ENCODE results near the gene ZBTB24. TPM values are rescaled to one million over a fixed set of nuclear protein-coding genes. Genes with fewer than 3 reads are reported as not detected.
"Not testable (repeated sequence)": the region's sequence is repeated elsewhere in the genome, so short reads cannot be mapped to it uniquely, and the experiment has no call there.

Gene ZBTB24
- 5.8 TPM for polyA plus RNA-seq (2013, experiment 1 of 2; ENCODE audit: insufficient read length)
- polyA plus RNA-seq (2013, experiment 2 of 2; ENCODE audit: insufficient read length): 6.3 TPM

GRCh38 chr6:109482905-109483734 is at the start of gene ZBTB24:
Gene ZBTB24, minus strand, starts transcription at chr6:109483219. Its CDS starts 1,193 bp downstream, at chr6:109482026.
- peak; percentile 93 for DNase-seq

DNA sequence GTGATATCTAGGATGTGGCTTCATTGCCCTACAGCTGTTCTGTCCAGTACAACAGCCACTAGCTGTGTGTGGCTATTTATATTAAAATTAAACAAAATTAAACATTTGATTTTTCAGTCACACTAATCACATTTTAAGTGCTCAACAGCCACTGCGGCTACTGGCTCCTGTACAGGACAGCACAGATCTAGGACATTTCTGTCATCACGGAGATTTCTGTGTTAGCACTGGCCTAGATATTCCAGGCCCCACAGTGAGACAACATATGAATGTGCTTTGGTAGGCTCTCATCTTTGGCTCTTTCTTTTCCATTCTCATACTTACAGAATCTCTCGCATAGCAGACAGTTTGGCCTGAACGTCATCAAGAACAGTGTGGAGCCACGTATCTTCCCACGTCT is 48.4 kb upstream of the ZBTB24 start:
- no peak for DNase-seq

DNA sequence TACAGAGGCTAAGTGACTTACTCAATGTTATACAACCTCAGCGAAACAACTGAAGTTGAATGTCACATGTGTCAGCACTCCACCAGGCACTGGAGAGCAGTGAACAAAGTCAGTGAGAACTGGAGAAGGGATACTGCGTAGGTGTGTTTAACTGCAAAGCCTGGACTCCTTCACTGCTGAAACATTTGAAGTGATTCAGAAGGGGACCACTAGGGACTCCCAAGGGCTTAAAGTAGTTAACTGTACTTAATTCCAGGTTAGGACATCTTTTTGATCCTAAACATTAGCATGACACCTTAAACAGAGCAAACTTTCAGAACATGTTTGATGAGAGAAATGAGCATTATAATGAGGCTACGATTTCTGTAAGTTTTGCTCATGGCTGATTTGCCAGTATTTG is 45.0 kb upstream of the ZBTB24 start:
- DNase-seq: no peak

- DNase-seq: peak; percentile 70
These were observed 44.0 kb upstream of the ZBTB24 start for GRCh38 chr6:109526905-109527628.

GRCh38 chr6:109524129-109524528 is 41.1 kb upstream of the ZBTB24 start:
- DNase-seq: no peak

- peak; percentile 59 for DNase-seq
These were observed 40.5 kb upstream of the ZBTB24 start for GRCh38 chr6:109523478-109523877.

GRCh38 chr6:109521080-109521479 is 38.1 kb upstream of the ZBTB24 start:
- no peak for DNase-seq

DNA sequence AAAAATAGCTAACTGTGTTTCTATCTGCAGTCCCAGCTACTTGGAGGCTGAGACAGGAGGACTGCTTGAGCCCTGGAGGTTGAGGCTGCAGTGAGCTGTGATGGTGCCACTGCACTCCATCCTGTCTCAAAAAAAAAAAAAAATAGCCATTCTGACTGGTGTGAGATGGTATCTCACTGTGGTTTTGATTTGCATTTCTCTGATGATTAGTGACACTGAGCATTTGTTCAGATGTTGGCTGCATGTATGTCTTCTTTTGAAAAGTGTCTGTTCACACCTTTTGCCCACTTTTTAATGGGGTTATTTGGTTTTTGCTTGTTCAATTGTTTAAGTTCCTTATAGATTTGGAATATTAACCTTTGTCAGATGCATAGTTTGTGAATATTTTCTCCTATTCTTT is 36.6 kb upstream of the ZBTB24 start:
- DNase-seq: not testable (repeated sequence)

- no peak for DNase-seq
These were observed 33.9 kb upstream of the ZBTB24 start for GRCh38 chr6:109516929-109517328.

GRCh38 chr6:109515781-109516409 is 32.9 kb upstream of the ZBTB24 start:
- DNase-seq: no peak

- DNase-seq: no peak
These were observed 31.9 kb upstream of the ZBTB24 start for GRCh38 chr6:109514946-109515345.

DNA sequence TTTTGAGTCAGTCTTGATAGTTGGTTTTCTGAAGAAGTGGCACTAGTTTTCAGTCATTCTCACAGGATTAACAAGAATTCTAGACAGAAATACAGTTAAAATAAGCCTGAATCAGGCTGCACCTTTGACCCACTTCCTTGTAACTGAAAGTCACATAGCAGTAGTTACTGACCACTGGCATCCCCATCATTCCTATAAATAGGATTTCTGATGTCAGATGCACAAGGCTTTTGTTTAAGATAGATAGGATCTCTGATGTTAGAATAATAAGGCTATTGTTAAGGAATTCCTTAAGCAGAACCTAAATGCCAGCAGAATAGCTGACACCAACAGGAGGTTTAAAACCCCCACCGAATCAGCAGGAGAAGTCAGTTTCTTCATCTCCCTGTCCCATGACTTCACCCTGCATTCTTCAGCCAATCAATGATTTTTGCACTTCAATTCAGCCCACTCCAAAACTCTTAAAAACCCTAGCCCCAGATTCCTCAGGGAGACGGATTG is 30.6 kb upstream of the ZBTB24 start:
- peak; percentile 50 for DNase-seq

DNA sequence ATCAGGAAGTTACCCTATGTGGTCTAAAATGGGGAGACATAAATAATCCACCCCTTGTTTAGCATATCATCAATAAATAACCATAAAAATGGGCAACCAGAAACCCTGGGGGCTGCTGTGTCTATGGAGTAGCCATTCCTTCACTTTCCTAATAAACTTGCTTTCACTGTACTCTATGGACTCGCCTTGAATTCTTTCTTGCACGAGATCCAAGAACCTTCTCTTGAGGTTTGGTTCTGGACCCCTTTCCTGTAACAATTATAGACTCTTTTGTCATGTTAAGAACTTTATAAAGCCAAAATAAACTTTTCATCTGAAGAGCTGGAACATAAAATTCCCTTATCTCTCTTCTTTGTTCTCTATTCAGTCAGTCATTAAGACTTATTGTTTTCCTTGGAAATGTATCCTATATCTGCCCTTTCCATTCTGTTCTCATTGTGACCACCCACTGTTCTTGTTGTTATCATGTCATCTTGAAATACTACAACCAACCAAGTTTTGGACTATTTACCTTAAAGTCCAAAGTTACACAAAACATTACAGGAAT is 29.3 kb upstream of the ZBTB24 start:
- no peak for DNase-seq

GRCh38 chr6:109511832-109512231 is 28.8 kb upstream of the ZBTB24 start:
- DNase-seq: no peak

- no peak for DNase-seq
These were observed 27.3 kb upstream of the ZBTB24 start for GRCh38 chr6:109510358-109510757.

- no peak for DNase-seq
These were observed 25.3 kb upstream of the ZBTB24 start for GRCh38 chr6:109508166-109508860.

- DNase-seq: no peak
These were observed 24.6 kb upstream of the ZBTB24 start for GRCh38 chr6:109507490-109508072.

DNA sequence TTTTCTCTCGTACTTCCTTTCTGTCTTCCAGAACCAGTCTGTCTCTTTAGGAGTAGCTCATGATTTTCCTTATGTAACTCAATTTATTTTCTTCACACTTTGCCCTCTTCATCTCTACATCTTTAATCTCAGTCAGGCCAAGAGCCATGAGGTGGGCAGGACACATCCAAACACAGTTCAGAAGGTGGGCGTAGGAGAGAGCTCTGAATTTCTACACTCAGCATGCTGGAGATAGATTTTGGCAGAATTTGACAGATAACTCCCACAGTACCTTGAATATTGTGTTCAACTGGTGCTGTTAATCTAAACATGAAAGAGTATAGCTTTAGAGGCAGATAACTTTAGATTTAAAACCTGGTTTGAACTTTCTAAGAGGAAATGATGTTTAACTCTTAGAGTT is 23.8 kb upstream of the ZBTB24 start:
- no peak for DNase-seq

- DNase-seq: no peak
These were observed 23.3 kb upstream of the ZBTB24 start for GRCh38 chr6:109506314-109506713.

- DNase-seq: no peak
These were observed 20.6 kb upstream of the ZBTB24 start for GRCh38 chr6:109503327-109504224.

- DNase-seq: no peak
These were observed 15.9 kb upstream of the ZBTB24 start for GRCh38 chr6:109498936-109499335.
